Sigmoid colon (tissue), 7 donors: ENCODE results near the gene REX1BD. TPM values are rescaled to one million over a fixed set of nuclear protein-coding genes. Genes with fewer than 3 reads are reported as not detected.
A peak's percentile ranks its signal among the peaks of the same experiment; 100 is the strongest.

Source experiments
- DNase-seq: peaks from one replicate; pipeline ENCODE4 v3.0.0-alpha.2; 2019
- H3K27ac ChIP-seq, 4 donors: fragments of 200-600 bp; sonication (generic); one replicate each; pipeline ENCODE4 v1.5.1; 2016 to 2019; ENCODE audit warnings: mild to moderate bottlenecking in 1 of 4
- H3K27me3 ChIP-seq, 3 donors: fragments of 200-600 bp; sonication (generic); one replicate each; pipeline ENCODE4 v1.5.1; 2019; ENCODE audit warnings: mild to moderate bottlenecking in 1 of 3
- H3K36me3 ChIP-seq, 4 donors: fragments of 200-600 bp; sonication (generic); one replicate each; pipeline ENCODE4 v1.5.1; 2016 to 2019
- H3K4me1 ChIP-seq, 4 donors: fragments of 200-600 bp; sonication (generic); one replicate each; pipeline ENCODE4 v1.5.1; 2017 to 2019
- H3K4me3 ChIP-seq, 4 donors: fragments of 200-600 bp; sonication (generic); one replicate each; pipeline ENCODE4 v1.5.1; 2017 to 2019; ENCODE audit warnings: mild to moderate bottlenecking in 2 of 4, moderate library complexity in 1 of 4
- H3K9me3 ChIP-seq, 4 donors: fragments of 200-600 bp in 3 of 4; sonication (generic) in 3 of 4; one replicate each; pipeline versions ENCODE4 v1.5.1 to v1.6.1; 2013 to 2019
- EP300 ChIP-seq, 4 donors: sonication (generic); formaldehyde crosslinking; IDR thresholded peaks; one replicate each; pipeline ENCODE4 v1.6.1; 2017; ENCODE audit warnings: antibody characterized with exemption in 4 of 4
- POLR2A ChIP-seq, 2 donors: fragments of 450-650 bp; IDR thresholded peaks; one replicate each; pipeline ENCODE4 v1.6.1; 2016; ENCODE audit warnings: antibody characterized with exemption in 2 of 2, mild to moderate bottlenecking in 2 of 2, moderate library complexity in 2 of 2
- POLR2AphosphoS5 ChIP-seq, 4 donors: sonication (generic); formaldehyde crosslinking; IDR thresholded peaks; one replicate each; pipeline ENCODE4 v1.6.1; 2017; ENCODE audit warnings: antibody characterized with exemption in 4 of 4
- WGBS, 2 donors: extraction: QIAGEN DNeasy Blood & Tissue Kit; methylation state at CpG; one replicate each; pipeline ENCODE4 v1.1.7; 2013; 5-methylcytosine and 5-hydroxymethylcytosine counted together
- intact Hi-C: fragments of 100-400 bp; cut with DNase I; formaldehyde crosslinking; loops from one replicate; pipeline ENCODE4 v1.15.1; 2023
- polyA plus RNA-seq, 3 donors: library from polyadenylated mRNA; stranded (reverse); fragments of 200-250 nt; gene quantifications; one replicate each; pipeline ENCODE4 v1.2.3, GENCODE V29; 2013
- total RNA-seq, 4 donors: library from RNA; depleted of rRNA; stranded (reverse); fragments of >200 nt; gene quantifications; one replicate each; pipeline ENCODE4 v1.1.0, GENCODE V29; 2016
- TF ChIP-seq, protein P1 (sequence below), 4 experiments: fragments of 450-650 bp in 3 of 4; fragments of 200-600 bp in 1 of 4; IDR thresholded peaks; one replicate each; pipeline ENCODE4 v1.5.1; 2016 to 2019; ENCODE audit warnings: antibody characterized with exemption in 4 of 4, mild to moderate bottlenecking in 3 of 4, moderate library complexity in 2 of 4
- donor health status: healthy with polysubstance abuse.
- donor health status: Bipolar disorder and iron deficiency.
- donor health status: healthy.

REX1BD gene
- total and polyA plus RNA-seq, 7 donors, result 40.5 to 101 (median 76.7) TPM

DNA sequence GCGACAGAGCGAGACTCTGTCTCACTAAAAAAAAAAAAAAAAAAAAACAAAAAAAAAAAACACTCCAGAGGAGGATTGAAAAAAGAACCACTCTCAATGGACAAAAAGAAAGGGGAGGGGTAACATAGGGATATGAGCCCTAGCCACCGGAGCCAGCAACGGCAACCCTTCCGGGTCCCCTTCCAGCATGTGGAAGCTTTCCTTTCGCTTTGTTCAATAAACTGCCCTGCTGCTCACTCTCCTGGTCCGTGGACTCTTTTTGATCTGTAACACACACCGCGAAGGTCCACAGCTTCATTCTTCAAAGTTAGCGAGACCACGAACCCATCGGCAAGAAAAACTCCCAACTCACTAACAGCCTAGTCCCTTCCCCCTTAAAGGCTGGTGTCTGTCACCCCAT lies 1.0 kb upstream of the REX1BD start:
- Histone ChIP-seq H3K36me3 (peaks cover 0 to 9% (median 4%) of the 10 kb centered on the region in 4 donors), H3K27ac (peak overlapping the region in 3 of 4 donors; percentile 86 to 93 (median 91)), H3K4me3 (no peak overlapping the region), H3K4me1 (peaks cover 0 to 30% (median 23%) of the 10 kb centered on the region in 4 donors), H3K9me3 (no peaks in the 10 kb centered on the region), H3K27me3 (no peaks in the 10 kb centered on the region)
- no peak for TF ChIP-seq EP300 (IDR thresholded peaks at IDR 0.05)
- no peak for TF ChIP-seq POLR2AphosphoS5 (IDR thresholded peaks at IDR 0.05)
- TF ChIP-seq, protein P1, sequence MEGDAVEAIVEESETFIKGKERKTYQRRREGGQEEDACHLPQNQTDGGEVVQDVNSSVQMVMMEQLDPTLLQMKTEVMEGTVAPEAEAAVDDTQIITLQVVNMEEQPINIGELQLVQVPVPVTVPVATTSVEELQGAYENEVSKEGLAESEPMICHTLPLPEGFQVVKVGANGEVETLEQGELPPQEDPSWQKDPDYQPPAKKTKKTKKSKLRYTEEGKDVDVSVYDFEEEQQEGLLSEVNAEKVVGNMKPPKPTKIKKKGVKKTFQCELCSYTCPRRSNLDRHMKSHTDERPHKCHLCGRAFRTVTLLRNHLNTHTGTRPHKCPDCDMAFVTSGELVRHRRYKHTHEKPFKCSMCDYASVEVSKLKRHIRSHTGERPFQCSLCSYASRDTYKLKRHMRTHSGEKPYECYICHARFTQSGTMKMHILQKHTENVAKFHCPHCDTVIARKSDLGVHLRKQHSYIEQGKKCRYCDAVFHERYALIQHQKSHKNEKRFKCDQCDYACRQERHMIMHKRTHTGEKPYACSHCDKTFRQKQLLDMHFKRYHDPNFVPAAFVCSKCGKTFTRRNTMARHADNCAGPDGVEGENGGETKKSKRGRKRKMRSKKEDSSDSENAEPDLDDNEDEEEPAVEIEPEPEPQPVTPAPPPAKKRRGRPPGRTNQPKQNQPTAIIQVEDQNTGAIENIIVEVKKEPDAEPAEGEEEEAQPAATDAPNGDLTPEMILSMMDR (IDR thresholded peaks at IDR 0.05), result no peak
- TF ChIP-seq POLR2A (IDR thresholded peaks at IDR 0.05), result no peak
- intact Hi-C loops, result loop anchor here (5.0 kb wide), 3 partner anchors 95 to 245 kb away; partner anchors contain the start of genes CRTC1 and UPF1
- no peak for DNase-seq
- 92 to 93% methylated on average over 12 of the region's 12 CpGs for WGBS, 2 donors

DNA sequence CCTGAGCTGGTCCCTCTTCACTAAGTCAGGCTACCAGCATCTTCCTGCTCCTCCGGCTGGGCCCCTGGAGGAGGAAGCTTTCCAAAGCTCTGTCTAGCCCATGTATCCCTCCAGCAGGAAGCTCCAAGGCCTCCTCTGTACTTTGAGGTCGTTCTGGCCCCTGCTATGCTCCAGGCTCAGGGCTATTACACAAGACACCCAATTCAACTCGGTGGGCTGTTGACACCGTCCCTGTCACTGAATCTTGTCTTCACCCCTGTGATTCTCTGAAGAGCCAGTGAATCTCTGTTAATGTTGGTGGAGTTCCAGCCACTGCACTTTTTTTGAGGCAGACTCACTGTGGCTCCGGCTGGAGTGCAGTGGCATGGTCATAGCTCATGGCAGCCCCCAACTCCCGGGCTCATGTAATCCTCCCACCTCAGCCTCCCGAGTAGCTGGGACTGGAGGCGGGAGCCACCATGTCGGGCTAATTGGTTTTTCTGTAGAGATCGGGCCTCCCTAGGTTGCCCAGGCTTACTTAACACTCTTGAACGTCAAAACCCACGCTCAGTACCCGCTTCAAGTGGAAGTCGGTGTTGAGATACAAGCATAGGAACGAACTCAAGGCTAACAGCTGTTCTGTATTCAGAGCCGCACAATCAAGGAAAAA lies 512 bp upstream of the REX1BD start:
- 37 to 46% methylated on average over 16 of the region's 16 CpGs for WGBS, 2 donors
- intact Hi-C loops, result loop anchor here (5.0 kb wide), 3 partner anchors 94 to 244 kb away; partner anchors contain the start of genes CRTC1 and UPF1
- TF ChIP-seq, protein P1 (IDR thresholded peaks at IDR 0.05), result no peak
- TF ChIP-seq POLR2AphosphoS5 (IDR thresholded peaks at IDR 0.05) (no peak), POLR2A (IDR thresholded peaks at IDR 0.05) (no peak), EP300 (IDR thresholded peaks at IDR 0.05) (no peak)
- peak overlapping the region; percentile 86 to 93 (median 90) for H3K27ac ChIP-seq
- peaks cover 0 to 9% (median 4%) of the 10 kb centered on the region in 4 donors for H3K36me3 ChIP-seq
- peak overlapping the region; percentile 78 to 93 (median 85) for H3K4me3 ChIP-seq
- no peaks in the 10 kb centered on the region for H3K27me3 ChIP-seq
- H3K9me3 ChIP-seq, result no peaks in the 10 kb centered on the region
- no peak for DNase-seq
- H3K4me1 ChIP-seq, result peaks cover 0 to 30% (median 23%) of the 10 kb centered on the region in 4 donors

DNA sequence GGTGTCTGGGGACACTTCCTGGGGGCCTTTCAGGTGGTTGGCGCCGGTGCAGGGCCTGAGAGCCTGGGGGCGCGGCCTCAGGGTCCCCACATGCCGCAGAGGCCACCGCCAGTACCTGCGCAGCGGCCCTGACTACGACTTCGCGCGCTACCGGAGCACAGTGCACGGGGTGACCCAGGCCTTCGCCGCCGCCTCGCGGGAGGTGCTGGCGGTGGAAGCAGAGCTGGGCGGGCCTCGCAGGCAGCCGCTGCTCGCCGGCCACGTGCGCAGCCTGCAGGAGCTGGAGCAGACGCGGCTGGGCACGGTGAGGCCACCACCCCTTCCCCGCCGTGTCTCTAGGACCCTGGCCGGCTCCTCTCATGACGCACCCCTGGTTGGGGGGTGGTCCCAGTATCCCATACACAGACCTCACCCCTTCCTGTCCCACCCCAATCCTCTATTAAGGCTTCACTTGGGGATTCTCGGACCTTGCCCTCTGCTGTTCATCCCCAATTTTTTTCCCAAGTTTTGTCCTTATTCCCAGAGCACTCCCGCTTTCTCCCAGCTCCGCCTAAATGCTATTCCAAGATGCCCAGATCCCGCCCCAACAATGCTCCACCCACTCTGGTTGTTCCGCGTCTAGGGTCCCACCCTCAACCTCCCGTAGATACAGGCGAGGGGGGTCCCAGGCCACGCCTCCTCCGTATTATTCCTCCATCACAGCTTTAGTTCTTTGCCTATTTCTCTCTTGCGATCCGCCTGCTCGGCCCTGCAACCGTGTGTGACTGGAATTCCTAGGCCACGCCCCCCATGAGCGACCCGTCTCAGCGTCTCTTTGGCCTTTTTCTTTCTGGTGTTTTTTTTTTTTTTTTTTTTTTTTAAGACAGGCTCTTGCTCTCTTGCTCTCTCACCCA lies 1.0 kb downstream of the REX1BD start:
- peaks cover 0 to 9% (median 4%) of the 10 kb centered on the region in 4 donors for H3K36me3 ChIP-seq
- TF ChIP-seq, protein P1 (IDR thresholded peaks at IDR 0.05), result peak in 2 of 4 experiments; percentile 30
- no peak for TF ChIP-seq POLR2A (IDR thresholded peaks at IDR 0.05)
- TF ChIP-seq POLR2AphosphoS5 (IDR thresholded peaks at IDR 0.05), result no peak
- H3K27ac ChIP-seq, result peak overlapping the region; percentile 86 to 93 (median 90)
- DNase-seq, result peak; percentile 85
- H3K27me3 ChIP-seq, result no peaks in the 10 kb centered on the region
- peaks cover 0 to 41% (median 33%) of the 10 kb centered on the region in 4 donors for H3K4me1 ChIP-seq
- H3K9me3 ChIP-seq, result no peaks in the 10 kb centered on the region
- H3K4me3 ChIP-seq, result peak overlapping the region; percentile 78 to 93 (median 85)
- WGBS, 2 donors, result 16 to 26% methylated on average over 52 of the region's 52 CpGs
- intact Hi-C loops, result loop anchor here (5.0 kb wide), 3 partner anchors 93 to 243 kb away; partner anchors contain the start of genes CRTC1 and UPF1

DNA sequence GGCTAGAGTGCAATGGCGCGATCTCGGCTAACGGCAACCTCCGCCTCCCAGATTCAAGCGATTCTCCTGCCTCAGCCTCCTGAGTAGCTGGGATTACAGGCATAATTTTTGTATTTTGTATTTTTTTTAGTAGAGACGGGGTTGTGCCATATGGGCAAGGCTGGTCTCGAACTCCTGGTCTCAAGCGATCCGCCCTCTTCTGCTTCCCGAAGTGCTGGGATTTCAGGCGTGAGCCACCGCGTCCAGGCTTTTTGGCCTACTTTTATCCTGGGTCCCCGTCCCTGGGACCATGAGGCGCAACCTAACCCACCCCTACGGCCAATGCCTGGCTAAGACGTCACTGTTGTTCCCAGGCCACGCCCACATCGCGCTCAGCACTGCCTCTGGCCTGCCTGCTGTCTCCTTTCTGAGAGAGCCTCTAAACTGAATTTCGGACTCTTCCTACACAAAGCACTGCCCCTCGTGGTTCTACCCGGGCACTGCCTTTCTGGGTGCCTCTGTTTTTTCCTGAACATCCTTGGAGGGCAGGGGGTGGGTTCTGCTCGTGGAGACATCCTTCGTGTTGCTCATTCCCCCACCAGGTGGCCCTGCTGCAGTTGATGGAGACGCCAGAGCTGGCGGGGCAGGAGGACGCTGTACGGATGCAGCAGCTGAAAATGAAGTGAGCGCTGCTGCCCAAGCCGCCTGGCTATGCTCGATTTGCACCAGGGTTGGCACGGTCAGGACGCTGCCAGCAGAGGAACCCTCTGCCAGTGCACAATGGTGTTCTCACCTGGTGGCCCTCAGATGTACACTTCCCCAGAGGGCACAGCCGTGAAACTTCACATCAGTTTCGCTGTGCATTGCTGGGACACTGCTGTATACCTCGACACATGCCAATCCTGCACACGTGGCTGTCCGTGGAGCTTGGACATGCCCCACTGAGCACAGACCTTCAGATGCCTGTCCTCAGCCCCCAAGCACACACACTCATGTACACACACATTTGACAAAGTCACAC lies 2.0 kb downstream of the REX1BD start:
- intact Hi-C loops, result no loop called here
- Histone ChIP-seq H3K4me3 (peak overlapping the region in 1 of 4 donors; percentile 78), H3K27ac (peak overlapping the region; percentile 86 to 93 (median 90)), H3K36me3 (peaks cover 0 to 9% (median 4%) of the 10 kb centered on the region in 4 donors), H3K4me1 (peaks cover 0 to 49% (median 42%) of the 10 kb centered on the region in 4 donors), H3K27me3 (peaks cover 0 to 3% (median 0%) of the 10 kb centered on the region in 3 donors), H3K9me3 (no peaks in the 10 kb centered on the region)
- TF ChIP-seq, protein P1 (IDR thresholded peaks at IDR 0.05), result peak in 1 of 4 experiments; percentile 39
- TF ChIP-seq POLR2AphosphoS5 (IDR thresholded peaks at IDR 0.05), result no peak
- TF ChIP-seq POLR2A (IDR thresholded peaks at IDR 0.05), result no peak
- no peak for TF ChIP-seq EP300 (IDR thresholded peaks at IDR 0.05)
- 84 to 92% methylated on average over 40 of the region's 40 CpGs for WGBS, 2 donors
- DNase-seq, result peak; percentile 81
